HEK293 (cell line): ENCODE results near the gene SPRN.

Experiments used
- CTCF ChIA-PET: fragments of 350-600 bp; formaldehyde crosslinking; extraction: SDS; loops from one replicate; lab custom pipeline; 2021; ENCODE audit warnings: antibody characterized with exemption; lab: Yijun Ruan, JAX
- POLR2A ChIA-PET: fragments of 300-600 bp; formaldehyde crosslinking; extraction: SDS; loops from one replicate; lab custom pipeline; 2020; ENCODE audit warnings: antibody characterized with exemption, inconsistent platforms; lab: Yijun Ruan, JAX
- H3K27ac ChIP-seq: fragments of 200-500 bp; sonication (Bioruptor generic); 2 replicates; pipeline ENCODE4 v1.5.1; 2014; ENCODE audit warnings: low read depth, low read length, control low read depth, inconsistent platforms; ENCODE audit errors: extremely low read depth
- H3K36me3 ChIP-seq, 2 experiments: fragments of 200-500 bp in 1 of 2; sonication (Bioruptor generic) in 1 of 2; 1 replicate in 1 of 2; 2 replicates in 1 of 2; pipeline ENCODE4 v1.5.1; 2014 to 2017; ENCODE audit warnings: inconsistent platforms in 2 of 2, low read length in 2 of 2; ENCODE audit not compliant: control insufficient read depth in 2 of 2, insufficient read depth in 1 of 2
- H3K4me1 ChIP-seq: fragments of 200-500 bp; sonication (Bioruptor generic); 2 replicates; pipeline ENCODE4 v1.5.1; 2014; ENCODE audit warnings: mild to moderate bottlenecking, low read length, inconsistent platforms; ENCODE audit not compliant: control insufficient read depth, insufficient read depth
- H3K4me3 ChIP-seq: 2 replicates; pipeline ENCODE4 v1.5.1; 2011; ENCODE audit warnings: low read depth, mild to moderate bottlenecking, control low read depth, low read length, moderate library complexity
- H3K9me3 ChIP-seq: fragments of 200-500 bp; sonication (Bioruptor generic); 2 replicates; pipeline ENCODE4 v1.5.1; 2014; ENCODE audit warnings: low read depth, low read length, inconsistent platforms; ENCODE audit not compliant: control insufficient read depth, insufficient read depth
- GFI1B ChIP-seq: fragments of 450-650 bp; formaldehyde crosslinking; IDR thresholded peaks from 2 replicates; pipeline ENCODE4 v1.5.1; 2016; ENCODE audit warnings: missing biosample characterization, missing genetic modification characterization
- GLI2 ChIP-seq: fragments of 450-650 bp; formaldehyde crosslinking; IDR thresholded peaks from 2 replicates; pipeline ENCODE4; 2017; ENCODE audit warnings: missing biosample characterization, missing genetic modification characterization, low read depth, borderline replicate concordance
- GLIS1 ChIP-seq: fragments of 450-650 bp; formaldehyde crosslinking; IDR thresholded peaks from 2 replicates; pipeline ENCODE4 v1.5.1; 2016; ENCODE audit warnings: missing biosample characterization, missing genetic modification characterization
- GLIS2 ChIP-seq: fragments of 450-650 bp; formaldehyde crosslinking; IDR thresholded peaks from 2 replicates; pipeline ENCODE4 v1.5.1; 2016; ENCODE audit warnings: missing biosample characterization, missing genetic modification characterization
- HOXC10 ChIP-seq: sonication (generic); formaldehyde crosslinking; IDR thresholded peaks from 2 replicates; pipeline ENCODE4 v1.8.1; 2023; ENCODE audit warnings: mild to moderate bottlenecking, missing genetic modification reagents
- HOXD13 ChIP-seq: sonication (generic); formaldehyde crosslinking; IDR thresholded peaks from 2 replicates; pipeline ENCODE4 v1.8.0; 2022; ENCODE audit warnings: missing genetic modification reagents, borderline replicate concordance
- PRDM10 ChIP-seq: fragments of 450-650 bp; formaldehyde crosslinking; IDR thresholded peaks from 2 replicates; pipeline ENCODE4 v1.5.1; 2016; ENCODE audit warnings: missing biosample characterization, missing genetic modification characterization
- YY1 ChIP-seq: fragments of 450-650 bp; formaldehyde crosslinking; IDR thresholded peaks from 2 replicates; pipeline ENCODE4 v1.5.1; 2018; ENCODE audit warnings: missing biosample characterization, missing genetic modification characterization
- ZNF10 ChIP-seq: fragments of 450-650 bp; formaldehyde crosslinking; IDR thresholded peaks from 2 replicates; pipeline ENCODE4 v1.5.1; 2017; ENCODE audit warnings: missing biosample characterization, missing genetic modification characterization
- ZNF112 ChIP-seq: fragments of 450-650 bp; formaldehyde crosslinking; IDR thresholded peaks from 2 replicates; pipeline ENCODE4 v1.5.0; 2017; ENCODE audit warnings: missing biosample characterization, missing genetic modification characterization
- ZNF274 ChIP-seq, 2 experiments: fragments of 200-500 bp in 1 of 2; fragments of 450-650 bp in 1 of 2; sonication (Bioruptor generic) in 1 of 2; formaldehyde crosslinking in 1 of 2; IDR thresholded peaks; 2 replicates each; pipeline versions ENCODE4 v1.5.1 to v1.6.1; 2014 to 2016; ENCODE audit warnings: borderline replicate concordance in 1 of 2, inconsistent platforms in 1 of 2, low read length in 1 of 2, missing biosample characterization in 1 of 2, missing genetic modification characterization in 1 of 2
- ZNF433 ChIP-seq: fragments of 450-650 bp; formaldehyde crosslinking; IDR thresholded peaks from 2 replicates; pipeline ENCODE4 v1.5.1; 2016; ENCODE audit warnings: missing biosample characterization, missing genetic modification characterization, low read depth
- ZNF530 ChIP-seq: fragments of 450-650 bp; formaldehyde crosslinking; IDR thresholded peaks from 2 replicates; pipeline ENCODE4 v1.5.1; 2016; ENCODE audit warnings: low read depth, missing biosample characterization, missing genetic modification characterization
- ZNF561 ChIP-seq: fragments of 450-650 bp; IDR thresholded peaks from 2 replicates; pipeline ENCODE4 v1.5.1; 2018; ENCODE audit warnings: missing biosample characterization, missing genetic modification characterization, borderline replicate concordance
- ZNF571 ChIP-seq: fragments of 450-650 bp; formaldehyde crosslinking; IDR thresholded peaks from 2 replicates; pipeline ENCODE4 v1.5.0; 2017; ENCODE audit warnings: missing biosample characterization, missing genetic modification characterization
- ZNF629 ChIP-seq: fragments of 450-650 bp; formaldehyde crosslinking; IDR thresholded peaks from 2 replicates; pipeline ENCODE4 v1.5.1; 2017; ENCODE audit warnings: missing biosample characterization, missing genetic modification characterization
- ZNF670 ChIP-seq: fragments of 450-650 bp; formaldehyde crosslinking; IDR thresholded peaks from 2 replicates; pipeline ENCODE4 v1.5.1; 2016; ENCODE audit warnings: missing biosample characterization, missing genetic modification characterization, low read depth
- ZNF830 ChIP-seq: fragments of 450-650 bp; IDR thresholded peaks from 2 replicates; pipeline ENCODE4 v1.5.0; 2018; ENCODE audit warnings: missing biosample characterization, missing genetic modification characterization, low read depth, mild to moderate bottlenecking, moderate library complexity
- TF ChIP-seq, protein P1 (sequence below): fragments of 450-650 bp; IDR thresholded peaks from 2 replicates; pipeline ENCODE4 v1.5.1; 2018; ENCODE audit warnings: missing biosample characterization, missing genetic modification characterization

Gene SPRN

GRCh38 chr10:133462512-133463305, 38.3 kb upstream of the SPRN start:
- Histone ChIP-seq H3K27ac (no peak overlapping the region), H3K4me1 (no peaks in the 10 kb centered on the region), H3K36me3 (peaks cover 0 to 2% of the 10 kb centered on the region in 2 experiments; a peak in 1 of 3 replicates), H3K4me3 (no peak overlapping the region), H3K9me3 (no peaks in the 10 kb centered on the region)
- ChIA-PET CTCF (interaction anchor here (0.7 kb wide), 1 partner anchor 118 kb away, joined by 3 read pairs; no protein-coding TSS in a partner anchor), POLR2A (no interaction called here)
- TF ChIP-seq HOXD13 (CRISPR knock-in tag) = no peak
- no peak for TF ChIP-seq PRDM10 (tag by site-specific recombination)
- no peak for TF ChIP-seq ZNF530
- no peak for TF ChIP-seq ZNF112 (tag by site-specific recombination)
- no peak for TF ChIP-seq ZNF561
- TF ChIP-seq GLIS2 (tag by site-specific recombination) = no peak
- TF ChIP-seq, protein P1, sequence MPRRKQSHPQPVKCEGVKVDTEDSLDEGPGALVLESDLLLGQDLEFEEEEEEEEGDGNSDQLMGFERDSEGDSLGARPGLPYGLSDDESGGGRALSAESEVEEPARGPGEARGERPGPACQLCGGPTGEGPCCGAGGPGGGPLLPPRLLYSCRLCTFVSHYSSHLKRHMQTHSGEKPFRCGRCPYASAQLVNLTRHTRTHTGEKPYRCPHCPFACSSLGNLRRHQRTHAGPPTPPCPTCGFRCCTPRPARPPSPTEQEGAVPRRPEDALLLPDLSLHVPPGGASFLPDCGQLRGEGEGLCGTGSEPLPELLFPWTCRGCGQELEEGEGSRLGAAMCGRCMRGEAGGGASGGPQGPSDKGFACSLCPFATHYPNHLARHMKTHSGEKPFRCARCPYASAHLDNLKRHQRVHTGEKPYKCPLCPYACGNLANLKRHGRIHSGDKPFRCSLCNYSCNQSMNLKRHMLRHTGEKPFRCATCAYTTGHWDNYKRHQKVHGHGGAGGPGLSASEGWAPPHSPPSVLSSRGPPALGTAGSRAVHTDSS (tag by site-specific recombination) = no peak
- TF ChIP-seq GFI1B = no peak
- TF ChIP-seq YY1 (tag by site-specific recombination) = no peak
- TF ChIP-seq ZNF571 = no peak
- no peak for TF ChIP-seq GLIS1 (tag by site-specific recombination)
- TF ChIP-seq ZNF274 (IDR thresholded peaks at IDR 0.05; ENCODE audit: low read length) = no peak
- TF ChIP-seq ZNF274 (tag by site-specific recombination; IDR thresholded peaks at IDR 0.05; ENCODE audit: borderline replicate concordance) = no peak
- TF ChIP-seq ZNF10 (tag by site-specific recombination) = no peak
- TF ChIP-seq ZNF670 = no peak
- TF ChIP-seq HOXC10 (CRISPR knock-in tag) = no peak
- TF ChIP-seq ZNF433 = no peak
- no peak for TF ChIP-seq ZNF629 (tag by site-specific recombination)

GRCh38 chr10:133461841-133462240, 37.4 kb upstream of the SPRN start:
- Histone ChIP-seq H3K4me1 (no peaks in the 10 kb centered on the region), H3K36me3 (no peaks in the 10 kb centered on the region), H3K9me3 (no peaks in the 10 kb centered on the region), H3K27ac (no peak overlapping the region), H3K4me3 (no peak overlapping the region)
- TF ChIP-seq ZNF830 (tag by site-specific recombination) (no peak), GLI2 (tag by site-specific recombination) (no peak)
- ChIA-PET CTCF (interaction anchor here (0.6 kb wide), 1 partner anchor 59 kb away, joined by 6 read pairs; no protein-coding TSS in a partner anchor), POLR2A (no interaction called here)
